Spleen (tissue), 11 donors: ENCODE data around the gene TMCC3. TPM values are rescaled to one million over a fixed set of nuclear protein-coding genes. Genes with fewer than 3 reads are reported as not detected.

Source experiments
- DNase-seq: peaks from one replicate; pipeline ENCODE4 v3.0.0-alpha.2; 2020
- H3K27ac ChIP-seq, 8 donors: fragments of 200-600 bp; sonication (generic) in 7 of 8; 1 replicate in 4 of 8; 2 replicates in 4 of 8; pipeline versions ENCODE4 v1.5.0 to v1.8.0; 2016 to 2021; ENCODE audit warnings: inconsistent platforms in 4 of 8, mild to moderate bottlenecking in 4 of 8, moderate library complexity in 1 of 8
- H3K27me3 ChIP-seq, 7 donors: fragments of 200-600 bp; sonication (generic) in 6 of 7; replicated peaks in 1 of 7; 1 replicate in 4 of 7; 2 replicates in 3 of 7; pipeline versions ENCODE4 v1.5.0 to v1.8.0; 2016 to 2021; ENCODE audit warnings: inconsistent platforms in 3 of 7, mild to moderate bottlenecking in 1 of 7
- H3K36me3 ChIP-seq, 6 donors: fragments of 200-600 bp; sonication (generic) in 5 of 6; 1 replicate in 4 of 6; 2 replicates in 2 of 6; pipeline versions ENCODE4 v1.5.0 to v1.8.0; 2016 to 2021; ENCODE audit warnings: inconsistent platforms in 2 of 6
- H3K4me1 ChIP-seq, 6 donors: fragments of 200-600 bp; sonication (generic) in 5 of 6; 1 replicate in 3 of 6; 2 replicates in 3 of 6; pipeline versions ENCODE4 v1.5.0 to v1.8.0; 2016 to 2021; ENCODE audit warnings: inconsistent platforms in 3 of 6
- H3K4me3 ChIP-seq, 8 donors: fragments of 200-600 bp; sonication (generic) in 7 of 8; 1 replicate in 4 of 8; 2 replicates in 4 of 8; pipeline versions ENCODE4 v1.5.0 to v1.8.0; 2016 to 2021; ENCODE audit warnings: inconsistent platforms in 4 of 8, mild to moderate bottlenecking in 4 of 8, moderate library complexity in 2 of 8
- H3K9me3 ChIP-seq, 8 donors: fragments of 200-600 bp; sonication (generic) in 7 of 8; 1 replicate in 4 of 8; 2 replicates in 4 of 8; pipeline versions ENCODE4 v1.5.0 to v1.8.0; 2016 to 2021; ENCODE audit warnings: inconsistent platforms in 4 of 8
- CTCF ChIP-seq, 11 experiments: fragments of 200-600 bp in 7 of 11; fragments of 450-650 bp in 4 of 11; sonication (generic) in 4 of 11; IDR thresholded peaks in 8 of 11; conservative IDR thresholded peaks in 3 of 11; 1 replicate in 7 of 11; 2 replicates in 4 of 11; pipeline versions ENCODE4 v1.4.0 to v1.8.0; 2016 to 2021; ENCODE audit warnings: antibody characterized with exemption in 11 of 11, inconsistent platforms in 4 of 11, mild to moderate bottlenecking in 1 of 11
- POLR2A ChIP-seq, 3 donors: fragments of 450-650 bp; IDR thresholded peaks; one replicate each; pipeline ENCODE4 v1.5.1; 2017; ENCODE audit warnings: antibody characterized with exemption in 3 of 3, mild to moderate bottlenecking in 1 of 3
- POLR2AphosphoS5 ChIP-seq, 3 donors: sonication (generic); formaldehyde crosslinking; IDR thresholded peaks; one replicate each; pipeline ENCODE4 v1.5.1; 2017; ENCODE audit warnings: antibody characterized with exemption in 3 of 3
- WGBS, 5 donors: extraction: QIAGEN DNeasy Blood & Tissue Kit in 3 of 5; methylation state at CpG; one replicate each; pipeline versions ENCODE4 v1.1.5 to v1.1.7; 2013 to 2018; 5-methylcytosine and 5-hydroxymethylcytosine counted together
- intact Hi-C: fragments of 100-400 bp; cut with DNase I; formaldehyde crosslinking; loops from one replicate; pipeline ENCODE4 v1.15.0; 2023; ENCODE audit warnings: low total_unique reads
- polyA plus RNA-seq, 3 donors: library from polyadenylated mRNA; stranded (reverse); fragments of 200-250 nt; gene quantifications; one replicate each; pipeline ENCODE4 v1.2.1, GENCODE V29; 2013
- total RNA-seq, 7 donors: library from RNA; depleted of rRNA in 3 of 7; stranded (reverse); fragments of >200 nt in 3 of 7; fragmentation: NEBNext Ultra II Directional in 4 of 7; extraction: Animal tissue kit (Norgen Biotek cat#: 25700) in 4 of 7; gene quantifications; one replicate each; pipeline versions ENCODE4 v1.1.0 to v1.2.1, GENCODE V29; 2016 to 2021
- donor health status: healthy with polysubstance abuse.
- donor health status: DM: no; HTN: no; CAD: no; lungs with moderate emphysema.
- donor health status: DM: no; HTN: no; CAD: no.
- donor health status: Bipolar disorder and iron deficiency.
- donor health status: healthy.
- donor health status: DM: no; HTN: no; CAD: no.
- donor health status: DM: yes; HTN: yes; CAD: no.

TMCC3 gene
- total and polyA plus RNA-seq, 10 donors = 2.9 to 41.3 (median 27.7) TPM

DNA sequence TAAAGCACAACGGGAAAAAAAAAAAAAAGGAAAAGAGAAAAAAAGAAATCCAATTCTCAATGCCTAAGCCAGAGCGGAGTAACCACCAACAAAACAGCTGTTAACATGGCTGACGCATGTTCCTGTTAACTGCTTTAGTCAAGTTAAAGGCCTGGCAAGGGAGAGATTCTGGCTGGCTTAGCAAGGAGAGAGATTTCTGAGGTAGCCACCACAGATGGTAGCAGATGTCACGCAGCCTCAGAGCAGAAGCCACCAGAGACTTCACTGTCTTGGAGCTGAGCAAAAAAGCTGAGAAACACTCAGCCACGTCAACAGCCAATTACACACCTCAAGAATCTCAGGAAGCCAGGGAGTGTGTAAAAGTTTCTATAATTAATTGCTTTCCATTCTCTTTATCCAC lies 87.1 kb downstream of the TMCC3 start:
- TF ChIP-seq POLR2AphosphoS5 (IDR thresholded peaks at IDR 0.05) (no peak), POLR2A (IDR thresholded peaks at IDR 0.05) (no peak), CTCF (IDR thresholded peaks at IDR 0.05 in 8 of 11, conservative IDR thresholded peaks at IDR 0.05 in 3 of 11) (no peak)
- Histone ChIP-seq H3K36me3 (no peaks in the 10 kb centered on the region), H3K9me3 (no peaks in the 10 kb centered on the region), H3K4me3 (no peak overlapping the region), H3K27me3 (no peaks in the 10 kb centered on the region), H3K27ac (no peak overlapping the region), H3K4me1 (peaks cover 0 to 24% (median 3%) of the 10 kb centered on the region in 6 donors)
- DNase-seq = no peak
- intact Hi-C loops = no loop called here
- WGBS, 5 donors = 77 to 88% (median 80%) methylated on average over 5 of the region's 5 CpGs

DNA sequence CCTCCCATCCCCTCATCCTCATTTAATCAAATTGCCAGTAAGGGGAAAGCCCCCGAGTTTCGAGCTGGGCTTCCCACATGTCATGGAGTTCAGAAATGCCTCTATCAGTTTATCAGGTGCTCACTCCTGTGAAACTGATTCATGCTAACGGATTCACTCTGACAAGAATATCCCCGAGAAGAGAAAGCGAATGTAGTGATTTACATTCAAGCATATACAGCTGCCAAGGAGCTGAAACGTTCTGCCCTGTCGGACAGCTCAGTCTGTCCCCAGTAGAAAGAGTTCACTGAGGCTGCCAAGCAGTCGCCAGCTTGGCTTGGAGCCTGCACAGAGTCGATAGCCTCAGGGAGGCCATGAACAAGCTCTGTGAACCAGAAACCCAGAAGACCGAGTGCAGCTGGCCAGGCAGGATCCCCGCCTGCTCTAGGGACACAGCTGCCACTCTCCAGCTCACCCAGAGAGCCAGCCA lies 88.4 kb downstream of the TMCC3 start:
- no peak overlapping the region for H3K27ac ChIP-seq
- no peak for DNase-seq
- H3K4me1 ChIP-seq = peaks cover 0 to 24% (median 3%) of the 10 kb centered on the region in 6 donors
- intact Hi-C loops = no loop called here
- 65 to 71% (median 67%) methylated on average over 11 of the region's 11 CpGs for WGBS, 5 donors
- H3K4me3 ChIP-seq = no peak overlapping the region
- no peaks in the 10 kb centered on the region for H3K9me3 ChIP-seq
- no peaks in the 10 kb centered on the region for H3K27me3 ChIP-seq
- no peaks in the 10 kb centered on the region for H3K36me3 ChIP-seq
- TF ChIP-seq POLR2A (IDR thresholded peaks at IDR 0.05) (no peak), POLR2AphosphoS5 (IDR thresholded peaks at IDR 0.05) (peak; percentile 28 to 59 (median 44))

- no peak overlapping the region for H3K4me3 ChIP-seq
- no peak for TF ChIP-seq CTCF (IDR thresholded peaks at IDR 0.05 in 8 of 11, conservative IDR thresholded peaks at IDR 0.05 in 3 of 11)
- TF ChIP-seq POLR2AphosphoS5 (IDR thresholded peaks at IDR 0.05) = peak in 2 of 3 donors; percentile 51 to 54
- no peak for TF ChIP-seq POLR2A (IDR thresholded peaks at IDR 0.05)
- 60 to 77% (median 69%) methylated on average over 11 to 17 of the region's 17 CpGs for WGBS, 5 donors
- DNase-seq = peak; percentile 80
- H3K36me3 ChIP-seq = no peaks in the 10 kb centered on the region
- peaks cover 0 to 17% (median 3%) of the 10 kb centered on the region in 6 donors for H3K4me1 ChIP-seq
- H3K27ac ChIP-seq = no peak overlapping the region
- no peaks in the 10 kb centered on the region for H3K27me3 ChIP-seq
- intact Hi-C loops = no loop called here
- no peaks in the 10 kb centered on the region for H3K9me3 ChIP-seq
These were observed 89.7 kb downstream of the TMCC3 start for GRCh38 chr12:94560431-94561221.

GRCh38 chr12:94558612-94559011 lies 91.7 kb downstream of the TMCC3 start:
- intact Hi-C loops = no loop called here
- 78 to 95% (median 85%) methylated on average over 2 of the region's 2 CpGs for WGBS, 5 donors
- Histone ChIP-seq H3K9me3 (no peaks in the 10 kb centered on the region), H3K36me3 (no peaks in the 10 kb centered on the region), H3K4me1 (peaks cover 0 to 17% (median 3%) of the 10 kb centered on the region in 6 donors), H3K27ac (no peak overlapping the region), H3K27me3 (no peaks in the 10 kb centered on the region), H3K4me3 (no peak overlapping the region)
- DNase-seq = no peak
- TF ChIP-seq CTCF (IDR thresholded peaks at IDR 0.05 in 8 of 11, conservative IDR thresholded peaks at IDR 0.05 in 3 of 11) = no peak
- TF ChIP-seq POLR2A (IDR thresholded peaks at IDR 0.05) = no peak
- TF ChIP-seq POLR2AphosphoS5 (IDR thresholded peaks at IDR 0.05) = no peak
